Transverse colon (tissue), 4 donors: ENCODE results near the gene LMO7.

Experiments used
- CTCF ChIP-seq, 5 experiments: fragments of 200-600 bp in 3 of 5; fragments of 450-650 bp in 2 of 5; sonication (generic) in 3 of 5; IDR thresholded peaks; 1 replicate in 2 of 5; 2 replicates in 3 of 5; pipeline ENCODE4 v1.5.1; 2016 to 2017; ENCODE audit warnings: antibody characterized with exemption in 5 of 5, inconsistent platforms in 3 of 5, mild to moderate bottlenecking in 2 of 5, moderate library complexity in 1 of 5
- POLR2A ChIP-seq: fragments of 450-650 bp; IDR thresholded peaks from one replicate; pipeline ENCODE4 v1.6.1; 2016; ENCODE audit warnings: antibody characterized with exemption, mild to moderate bottlenecking, moderate library complexity
- POLR2AphosphoS5 ChIP-seq, 3 donors: sonication (generic); formaldehyde crosslinking; IDR thresholded peaks; one replicate each; pipeline ENCODE4 v1.6.1; 2016; ENCODE audit warnings: antibody characterized with exemption in 3 of 3

GRCh38 chr13:75789451-75790197 is 153.5 kb downstream of the LMO7 start:
- TF ChIP-seq POLR2A (no peak), POLR2AphosphoS5 (IDR thresholded peaks at IDR 0.05) (no peak), CTCF (IDR thresholded peaks at IDR 0.05) (no peak)
